ENCODE measurements around the gene F8A3.
"Not testable (repeated sequence)": the region's sequence is repeated elsewhere in the genome, so short reads cannot be mapped to it uniquely, and the experiment has no call there.

DNA sequence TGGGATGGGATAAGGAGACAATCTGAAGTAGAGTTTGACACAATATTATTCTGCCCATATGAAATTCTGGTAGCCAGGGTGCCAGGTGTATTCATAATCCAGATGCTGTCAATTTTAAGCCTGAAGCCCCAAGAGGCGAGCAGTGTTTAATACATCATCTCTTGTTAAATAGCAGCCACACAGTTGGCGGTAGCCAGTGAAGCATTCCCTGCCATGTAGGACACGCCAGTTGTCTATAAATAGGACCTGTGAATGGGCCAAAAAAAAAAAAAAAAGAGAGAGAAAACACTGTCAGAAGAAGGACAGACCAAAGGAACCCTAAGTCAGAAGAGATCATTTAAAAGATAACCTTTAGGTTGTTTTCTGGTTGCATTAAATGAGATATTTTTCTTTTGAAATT is 33.0 kb upstream of the F8A3 start:
- not testable (repeated sequence) for TF ChIP-seq CTCF (conservative IDR thresholded peaks at IDR 0.05; ENCODE audit: low read depth, low read length); EZH2 (IDR thresholded peaks at IDR 0.05; ENCODE audit: low read length, unreplicated experiment); EZH2phosphoT487 (IDR thresholded peaks at IDR 0.05; ENCODE audit: borderline replicate concordance, low read length)
